Cardiac muscle cell (in vitro differentiated cells and primary cell): ENCODE measurements around the gene TTK. TPM values are rescaled to one million over a fixed set of nuclear protein-coding genes. Genes with fewer than 3 reads are reported as not detected.

ENCODE experiments used
- DNase-seq, 2 donors: peaks; one replicate each; pipeline versions ENCODE4 v3.0.0 to v3.0.0-alpha.2; 2010 to 2017; ENCODE audit warnings: low read depth in 1 of 2, low spot score in 1 of 2
- H3K27ac ChIP-seq: fragments of 200-600 bp; sonication (generic); 2 replicates; pipeline ENCODE4 v1.5.1; 2016
- H3K27me3 ChIP-seq: fragments of 200-600 bp; sonication (generic); 2 replicates; pipeline ENCODE4 v1.6.0; 2016; ENCODE audit warnings: control low read depth
- H3K36me3 ChIP-seq: fragments of 200-600 bp; sonication (generic); 2 replicates; pipeline ENCODE4 v1.5.1; 2016; ENCODE audit warnings: control low read depth
- H3K4me1 ChIP-seq: fragments of 200-600 bp; sonication (generic); 2 replicates; pipeline ENCODE4 v1.8.1; 2017; ENCODE audit warnings: low read depth, mild to moderate bottlenecking, mixed run types
- H3K4me3 ChIP-seq: fragments of 200-600 bp; sonication (generic); 2 replicates; pipeline ENCODE4 v1.5.1; 2016; ENCODE audit warnings: mild to moderate bottlenecking
- H3K9me3 ChIP-seq: fragments of 200-600 bp; sonication (generic); 2 replicates; pipeline ENCODE4 v1.5.1; 2017; ENCODE audit warnings: low read depth, mild to moderate bottlenecking, control low read depth
- CTCF ChIP-seq: IDR thresholded peaks from 2 replicates; pipeline ENCODE4 v1.5.1; 2012; ENCODE audit warnings: low read depth, mild to moderate bottlenecking, low read length
- polyA plus RNA-seq: library from polyadenylated mRNA; unstranded; fragments of >200 nt; fragmentation: Nextera tagmentation; extraction: Ambion mirVana; gene quantifications from 2 replicates; pipeline ENCODE4 v1.2.1, GENCODE V29; 2016
- total RNA-seq: library from RNA; depleted of rRNA; stranded (reverse); fragments of >200 nt; gene quantifications from 2 replicates; pipeline ENCODE4 v1.2.3, GENCODE V29; 2016

The TTK gene
- total and polyA plus RNA-seq, 2 experiments from 2014 or later = 3.7 to 45.2 TPM

GRCh38 chr6:79971193-79971592, 33.3 kb upstream of the TTK start:
- no peak for DNase-seq
- Histone ChIP-seq H3K4me1 (no peaks in the 10 kb centered on the region), H3K27ac (no peak overlapping the region), H3K4me3 (no peak overlapping the region), H3K36me3 (no peaks in the 10 kb centered on the region), H3K27me3 (no peaks in the 10 kb centered on the region), H3K9me3 (peaks cover 3% of the 10 kb centered on the region)
- TF ChIP-seq CTCF = no peak

- TF ChIP-seq CTCF = no peak
- H3K4me3 ChIP-seq = no peak overlapping the region
- H3K27me3 ChIP-seq = no peaks in the 10 kb centered on the region
- DNase-seq = no peak
- no peaks in the 10 kb centered on the region for H3K4me1 ChIP-seq
- no peak overlapping the region for H3K27ac ChIP-seq
- H3K36me3 ChIP-seq = no peaks in the 10 kb centered on the region
- H3K9me3 ChIP-seq = no peaks in the 10 kb centered on the region
Observed at GRCh38 chr6:79981652-79982051, 22.8 kb upstream of the TTK start.

GRCh38 chr6:79984261-79984660, 20.2 kb upstream of the TTK start:
- peak in 1 of 2 donors; percentile 33 for DNase-seq
- TF ChIP-seq CTCF = no peak

GRCh38 chr6:79985128-79985527, 19.3 kb upstream of the TTK start:
- H3K9me3 ChIP-seq = no peaks in the 10 kb centered on the region
- no peak overlapping the region for H3K27ac ChIP-seq
- no peaks in the 10 kb centered on the region for H3K4me1 ChIP-seq
- DNase-seq = no peak
- no peaks in the 10 kb centered on the region for H3K27me3 ChIP-seq
- H3K36me3 ChIP-seq = no peaks in the 10 kb centered on the region
- no peak for TF ChIP-seq CTCF
- H3K4me3 ChIP-seq = no peak overlapping the region

More at GRCh38 chr6:79984261-79984660, 20.2 kb upstream of the TTK start:
- no peaks in the 10 kb centered on the region for H3K4me1 ChIP-seq
- H3K27me3 ChIP-seq = no peaks in the 10 kb centered on the region
- no peak overlapping the region for H3K27ac ChIP-seq
- no peaks in the 10 kb centered on the region for H3K36me3 ChIP-seq
- H3K9me3 ChIP-seq = no peaks in the 10 kb centered on the region
- H3K4me3 ChIP-seq = no peak overlapping the region

GRCh38 chr6:79989641-79990040, 14.8 kb upstream of the TTK start:
- H3K27ac ChIP-seq = no peak overlapping the region
- H3K4me1 ChIP-seq = no peaks in the 10 kb centered on the region
- no peak overlapping the region for H3K4me3 ChIP-seq
- no peak for TF ChIP-seq CTCF
- no peaks in the 10 kb centered on the region for H3K9me3 ChIP-seq
- H3K27me3 ChIP-seq = no peaks in the 10 kb centered on the region
- no peak for DNase-seq
- H3K36me3 ChIP-seq = no peaks in the 10 kb centered on the region
